Stomach (tissue), 4 donors: ENCODE data around the gene PLEKHG5.

Experiments
- CTCF ChIP-seq, 7 experiments: fragments of 450-650 bp in 4 of 7; fragments of 200-600 bp in 3 of 7; sonication (generic) in 3 of 7; IDR thresholded peaks; one replicate each; pipeline ENCODE4 v1.5.1; 2016 to 2019; ENCODE audit warnings: antibody characterized with exemption in 7 of 7, control low read depth in 2 of 7, mild to moderate bottlenecking in 1 of 7
- EP300 ChIP-seq: sonication (generic); formaldehyde crosslinking; IDR thresholded peaks from one replicate; pipeline ENCODE4 v1.6.1; 2017; ENCODE audit warnings: antibody characterized with exemption

GRCh38 chr1:6509220-6509918 lies 17.9 kb upstream of the PLEKHG5 start:
- TF ChIP-seq CTCF (IDR thresholded peaks at IDR 0.05): no peak
- TF ChIP-seq EP300: no peak
